Osteocyte (in vitro differentiated cells): ENCODE results near the gene ABHD3. TPM values are rescaled to one million over a fixed set of nuclear protein-coding genes. Genes with fewer than 3 reads are reported as not detected.

Experiments
- DNase-seq: peaks from one replicate; pipeline ENCODE4 v3.0.0; 2021; ENCODE audit warnings: mixed read lengths; ENCODE audit not compliant: unreplicated experiment; ENCODE audit errors: extremely low spot score
- H3K27ac Mint-ChIP-seq: one replicate; pipeline ENCODE4 v1.8.0; 2021; ENCODE audit warnings: mild to moderate bottlenecking, mixed read lengths; ENCODE audit not compliant: unreplicated experiment
- H3K27me3 Mint-ChIP-seq: one replicate; pipeline ENCODE4 v1.8.0; 2021; ENCODE audit warnings: mixed read lengths; ENCODE audit not compliant: unreplicated experiment
- H3K36me3 Mint-ChIP-seq: one replicate; pipeline ENCODE4 v1.8.0; 2021; ENCODE audit warnings: mixed read lengths; ENCODE audit not compliant: unreplicated experiment
- H3K4me1 Mint-ChIP-seq: one replicate; pipeline ENCODE4 v1.8.0; 2021; ENCODE audit warnings: mixed read lengths; ENCODE audit not compliant: unreplicated experiment
- H3K4me3 Mint-ChIP-seq: one replicate; pipeline ENCODE4 v1.8.0; 2021; ENCODE audit warnings: mild to moderate bottlenecking, moderate library complexity, mixed read lengths; ENCODE audit not compliant: unreplicated experiment
- H3K9me3 Mint-ChIP-seq: one replicate; pipeline ENCODE4 v1.8.0; 2021; ENCODE audit warnings: mixed read lengths; ENCODE audit not compliant: unreplicated experiment
- CTCF ChIP-seq: fragments of 200-600 bp; sonication (generic); IDR thresholded peaks from 2 replicates; pipeline ENCODE4 v1.5.0; 2021; ENCODE audit warnings: antibody characterized with exemption, mild to moderate bottlenecking, moderate library complexity
- microRNA-seq: library from miRNA; unstranded; fragments of <30 nt; microRNA quantifications from one replicate; pipeline ENCODE4 v1.1.0, GENCODE V29; 2020; ENCODE audit not compliant: unreplicated experiment
- total RNA-seq: library from RNA; stranded (reverse); gene quantifications from 2 replicates; pipeline ENCODE4 v1.2.1, GENCODE V29; 2021

The ABHD3 gene
- total RNA-seq, 1 donor from 2014 or later, result 10.0 TPM

- TF ChIP-seq CTCF, result no peak
- Mint-ChIP-seq H3K36me3 (no peaks in the 10 kb centered on the region), H3K4me3 (no peak overlapping the region), H3K27ac (no peak overlapping the region), H3K9me3 (no peaks in the 10 kb centered on the region), H3K4me1 (peaks cover 3% of the 10 kb centered on the region), H3K27me3 (peaks cover 2% of the 10 kb centered on the region)
- DNase-seq, result no peak
These were observed 99.4 kb downstream of the ABHD3 start for GRCh38 chr18:21605213-21605612.

- H3K4me1 Mint-ChIP-seq, result peaks cover 5% of the 10 kb centered on the region
- H3K36me3 Mint-ChIP-seq, result no peaks in the 10 kb centered on the region
- H3K27ac Mint-ChIP-seq, result no peak overlapping the region
- H3K4me3 Mint-ChIP-seq, result no peak overlapping the region
- TF ChIP-seq CTCF, result no peak
- H3K27me3 Mint-ChIP-seq, result peaks cover 2% of the 10 kb centered on the region
- DNase-seq, result no peak
- H3K9me3 Mint-ChIP-seq, result no peaks in the 10 kb centered on the region
These were observed 99.9 kb downstream of the ABHD3 start for GRCh38 chr18:21604671-21605070.

GRCh38 chr18:21602299-21602587 is 102.3 kb downstream of the ABHD3 start:
- TF ChIP-seq CTCF, result no peak
- Mint-ChIP-seq H3K4me3 (no peak overlapping the region), H3K27ac (no peak overlapping the region), H3K36me3 (no peaks in the 10 kb centered on the region), H3K27me3 (peaks cover 2% of the 10 kb centered on the region), H3K9me3 (no peaks in the 10 kb centered on the region), H3K4me1 (peaks cover 22% of the 10 kb centered on the region)
- DNase-seq, result no peak

Small RNA genes within 50 kb of the gene (microRNA-seq; reads per million reads assigned to microRNA genes)
- gene MIR320C1, result not detected

Other genes starting within 250 kb of the ABHD3 start
- 14.3 and 14.6 TPM in 2 replicates for gene ESCO1, start 104.1 kb downstream of the ABHD3 start, total RNA-seq
- gene SNRPD1, start 92.5 kb downstream of the ABHD3 start, total RNA-seq, result 36.2 and 37.7 TPM in 2 replicates
- gene MIB1, start 36.0 kb upstream of the ABHD3 start, total RNA-seq, result 63.8 and 66.4 TPM in 2 replicates